ACC112 (cell line): ENCODE results near the gene ITGB7.
"Not testable (repeated sequence)": the region's sequence is repeated elsewhere in the genome, so short reads cannot be mapped to it uniquely, and the experiment has no call there.

Source experiments
- H2AFZ ChIP-seq: fragments of 200-600 bp; sonication (generic); one replicate; pipeline ENCODE4 v1.6.0; 2017; ENCODE audit warnings: antibody characterized with exemption, low read length; ENCODE audit not compliant: unreplicated experiment
- H3K27ac ChIP-seq: fragments of 200-600 bp; sonication (generic); 2 replicates; pipeline ENCODE4 v1.5.1; 2014; ENCODE audit warnings: low read depth, mild to moderate bottlenecking, antibody characterized with exemption, low read length, moderate library complexity
- H3K27me3 ChIP-seq: fragments of 200-600 bp; sonication (generic); 2 replicates; pipeline ENCODE4 v1.6.1; 2014; ENCODE audit warnings: mild to moderate bottlenecking, antibody characterized with exemption, low read length, moderate library complexity, mixed read lengths; ENCODE audit not compliant: insufficient read depth
- H3K36me3 ChIP-seq: fragments of 200-600 bp; sonication (generic); 2 replicates; pipeline ENCODE4 v1.6.1; 2016; ENCODE audit warnings: mild to moderate bottlenecking, antibody characterized with exemption, low read length, moderate library complexity, mixed read lengths; ENCODE audit not compliant: insufficient read depth
- H3K4me1 ChIP-seq: fragments of 200-600 bp; sonication (generic); one replicate; pipeline ENCODE4 v1.6.1; 2016; ENCODE audit warnings: low read length, mixed read lengths; ENCODE audit not compliant: insufficient read depth, unreplicated experiment, control insufficient read depth
- H3K4me3 ChIP-seq: fragments of 200-600 bp; sonication (generic); 2 replicates; pipeline ENCODE4 v1.5.1; 2014; ENCODE audit warnings: mild to moderate bottlenecking, low read depth, low read length
- H3K79me2 ChIP-seq: fragments of 200-600 bp; sonication (generic); one replicate; pipeline ENCODE4 v1.6.0; 2016; ENCODE audit warnings: low read length; ENCODE audit not compliant: control insufficient read depth, unreplicated experiment, insufficient read depth

ITGB7 gene

DNA sequence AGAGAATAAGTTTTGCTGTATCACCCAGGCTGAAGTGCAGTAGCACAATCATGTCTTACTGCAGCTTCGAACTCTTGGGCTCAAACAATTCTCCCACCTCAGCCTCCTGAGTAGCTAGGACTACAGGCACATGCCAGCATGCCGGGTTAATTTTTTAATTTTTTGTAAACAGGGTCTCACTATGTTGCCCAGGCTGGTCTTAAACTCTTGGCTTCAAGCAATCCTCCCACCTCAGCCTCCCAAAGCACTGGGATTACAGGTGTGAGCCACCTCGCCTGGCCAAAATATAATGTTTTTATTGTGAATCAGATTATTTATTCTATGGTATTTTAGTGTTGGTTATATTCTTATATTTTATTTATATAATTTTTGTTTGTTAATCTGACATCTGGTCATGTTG, 30.3 kb downstream of the ITGB7 start:
- H3K36me3 ChIP-seq: peaks cover 2% of the 10 kb centered on the region; the same call in 1 of the 2 replicates
- no peaks in the 10 kb centered on the region for H3K27me3 ChIP-seq
- no peak overlapping the region for H2AFZ ChIP-seq
- H3K4me1 ChIP-seq: peaks cover 34% of the 10 kb centered on the region
- H3K27ac ChIP-seq: no peak overlapping the region
- peaks cover 4% of the 10 kb centered on the region for H3K79me2 ChIP-seq
- no peak overlapping the region for H3K4me3 ChIP-seq

DNA sequence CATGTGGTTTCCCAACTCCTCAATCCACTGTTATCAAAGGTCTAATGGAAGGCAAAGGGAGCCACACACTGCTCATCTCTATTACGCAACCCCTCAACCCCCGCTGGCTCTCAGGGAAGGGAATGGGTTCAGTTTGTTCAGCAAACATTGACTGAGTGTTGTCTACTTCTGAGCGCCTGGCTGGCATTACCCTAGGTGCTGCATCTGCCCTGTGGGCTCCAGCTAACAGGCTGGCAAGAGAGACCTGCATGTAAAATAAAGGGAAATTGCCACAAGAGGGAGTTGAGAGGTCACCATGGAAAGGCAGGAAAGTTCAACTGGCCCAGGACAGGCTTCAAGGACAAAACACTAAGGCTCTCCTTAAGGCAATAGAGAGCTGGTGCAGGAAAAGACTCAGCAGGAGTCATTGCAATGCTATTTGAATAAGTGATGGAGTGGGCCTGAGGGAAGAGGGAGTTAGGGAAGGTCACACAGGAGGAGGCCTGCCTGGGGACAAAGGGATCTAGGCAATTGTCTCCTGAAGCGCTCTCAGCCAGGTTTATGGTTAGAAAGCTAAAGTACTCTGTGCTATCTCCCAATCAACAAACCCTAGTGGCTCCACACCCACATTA, 32.1 kb downstream of the ITGB7 start:
- Histone ChIP-seq H3K27ac (peak overlapping the region; percentile 29), H3K27me3 (no peaks in the 10 kb centered on the region), H3K4me3 (no peak overlapping the region), H3K36me3 (no peaks in the 10 kb centered on the region), H3K4me1 (peaks cover 41% of the 10 kb centered on the region), H2AFZ (peak overlapping the region; percentile 29), H3K79me2 (no peaks in the 10 kb centered on the region)

DNA sequence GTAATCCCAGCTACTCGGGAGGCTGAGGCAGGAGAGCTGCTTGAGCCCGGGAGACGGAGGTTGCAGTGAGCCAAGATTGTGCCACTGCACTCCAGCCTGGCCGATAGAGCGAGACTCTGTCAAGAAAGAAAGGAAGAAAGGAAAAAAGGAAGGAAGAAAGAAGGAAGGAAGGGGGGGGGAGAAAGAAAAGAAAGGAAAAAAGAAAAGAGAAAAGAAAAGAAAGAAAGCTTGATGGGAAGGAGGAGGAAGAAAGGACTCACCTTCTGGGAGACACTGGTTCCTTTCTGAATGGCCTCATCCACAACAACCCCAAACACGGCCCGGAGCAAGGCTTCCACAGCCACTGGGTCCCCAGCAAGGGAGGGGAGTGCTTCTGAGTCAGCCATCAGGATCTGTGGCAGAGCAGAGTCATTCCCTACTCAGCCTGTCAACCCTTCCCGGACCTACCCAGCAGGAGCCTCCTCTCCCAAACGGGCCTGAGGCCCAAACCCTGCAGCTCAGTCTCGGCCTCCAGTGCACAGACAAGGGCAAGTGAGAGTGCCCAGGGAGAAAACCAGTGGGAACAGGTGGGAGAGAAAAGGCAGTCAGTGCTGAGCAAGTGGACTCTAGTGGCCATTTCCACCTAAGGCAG, 33.9 kb downstream of the ITGB7 start:
- H3K27me3 ChIP-seq: no peaks in the 10 kb centered on the region
- no peaks in the 10 kb centered on the region for H3K36me3 ChIP-seq
- H3K27ac ChIP-seq: no peak overlapping the region
- H3K79me2 ChIP-seq: no peaks in the 10 kb centered on the region
- peaks cover 34% of the 10 kb centered on the region for H3K4me1 ChIP-seq
- H2AFZ ChIP-seq: no peak overlapping the region
- no peak overlapping the region for H3K4me3 ChIP-seq

DNA sequence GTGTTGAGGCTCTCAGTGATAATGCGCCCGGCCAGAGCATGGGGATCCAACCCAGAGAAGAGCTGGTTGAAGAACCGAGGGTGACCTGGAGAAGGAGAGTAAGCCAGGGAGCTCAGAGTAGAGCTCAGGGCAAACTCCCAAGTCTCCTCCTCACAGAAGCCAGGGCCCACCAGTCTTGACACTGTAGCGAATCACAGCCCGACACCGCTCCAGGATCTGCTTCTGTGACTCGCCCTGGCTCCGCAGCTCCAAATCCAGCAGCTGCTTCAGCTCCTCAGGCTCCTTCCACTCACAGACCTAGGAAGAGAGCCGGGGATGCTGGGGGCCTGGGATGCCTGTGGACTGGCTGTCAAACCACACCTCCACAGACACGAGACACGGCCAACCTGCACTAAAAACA, 34.7 kb downstream of the ITGB7 start:
- H3K27ac ChIP-seq: no peak overlapping the region
- no peak overlapping the region for H2AFZ ChIP-seq
- no peaks in the 10 kb centered on the region for H3K36me3 ChIP-seq
- no peak overlapping the region for H3K4me3 ChIP-seq
- H3K27me3 ChIP-seq: no peaks in the 10 kb centered on the region
- H3K79me2 ChIP-seq: no peaks in the 10 kb centered on the region
- peaks cover 34% of the 10 kb centered on the region for H3K4me1 ChIP-seq

DNA sequence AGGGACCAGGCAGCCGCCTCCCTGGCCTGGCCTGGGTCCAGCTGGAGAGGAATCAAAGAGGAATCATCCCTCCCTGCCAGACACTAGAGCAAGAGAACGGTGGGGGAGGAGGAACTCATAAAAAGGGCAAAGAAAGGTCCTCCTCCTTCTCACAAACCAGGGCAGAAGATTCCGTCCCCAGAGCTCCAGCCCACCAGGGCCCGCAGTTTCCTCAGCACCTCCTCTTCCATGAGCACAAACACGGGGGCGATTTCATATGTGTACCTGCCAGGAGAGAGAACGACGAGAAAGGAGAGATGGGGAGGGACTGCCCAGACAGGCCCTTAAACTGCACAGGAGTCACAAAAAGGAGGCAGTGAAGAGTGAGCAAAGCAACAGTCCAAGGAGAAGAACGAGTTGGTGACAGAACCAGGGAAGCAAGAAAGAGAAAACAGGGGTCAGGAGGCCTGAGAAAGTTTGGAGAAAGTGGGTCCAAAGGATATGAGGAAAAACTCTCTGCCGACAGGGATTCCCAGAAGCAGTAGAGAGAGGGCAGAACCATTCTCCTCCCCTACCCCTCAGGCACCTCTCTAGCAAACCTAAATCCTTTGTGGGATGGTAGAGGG, 35.2 kb downstream of the ITGB7 start:
- H3K4me3 ChIP-seq: no peak overlapping the region

DNA sequence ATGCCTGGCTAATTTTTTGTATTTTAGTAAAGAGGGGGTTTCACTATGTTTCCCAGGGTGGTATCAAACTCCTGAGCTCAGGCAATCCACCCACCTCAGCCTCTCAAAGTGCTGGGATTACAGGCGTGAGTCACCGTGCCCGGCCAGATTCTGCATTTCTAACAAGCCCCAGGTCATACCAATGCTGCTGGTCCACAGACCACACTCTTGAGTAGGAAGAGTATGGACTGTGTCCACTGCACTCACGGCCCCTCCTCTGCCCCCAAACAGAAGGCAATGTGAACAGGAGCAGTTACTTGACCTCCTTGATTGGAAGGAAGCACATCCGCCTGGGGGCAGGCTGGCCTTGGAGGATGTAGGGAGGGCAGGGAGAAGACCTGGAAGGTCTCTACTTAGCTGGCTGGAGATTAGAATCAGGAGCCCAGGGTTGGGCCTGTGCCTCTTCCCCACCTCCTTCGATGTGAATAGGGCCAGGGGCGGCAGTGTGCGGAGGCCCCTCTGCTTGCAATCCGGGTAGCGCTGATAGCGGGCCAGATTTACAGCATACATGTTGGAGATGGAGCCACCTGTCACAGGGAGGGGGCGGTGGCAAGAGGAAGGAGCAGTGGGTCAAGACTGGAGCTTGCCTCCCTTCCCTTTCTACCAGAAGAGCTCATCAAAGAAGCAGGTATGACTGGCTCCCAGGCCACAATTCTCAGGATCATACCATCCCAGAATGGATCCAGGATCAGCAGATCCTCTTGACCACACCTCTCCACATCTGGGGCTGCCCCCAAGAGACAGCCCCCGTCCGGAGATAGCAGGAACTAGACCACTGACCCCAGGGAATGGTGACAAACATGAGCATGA, 36.0 kb downstream of the ITGB7 start:
- Histone ChIP-seq H3K27me3 (no peaks in the 10 kb centered on the region), H2AFZ (no peak overlapping the region), H3K4me1 (peaks cover 34% of the 10 kb centered on the region), H3K79me2 (no peaks in the 10 kb centered on the region), H3K4me3 (no peak overlapping the region), H3K27ac (no peak overlapping the region), H3K36me3 (no peaks in the 10 kb centered on the region)

More for the DNA sequence above, 35.2 kb downstream of the ITGB7 start:
- no peaks in the 10 kb centered on the region for H3K79me2 ChIP-seq
- no peaks in the 10 kb centered on the region for H3K36me3 ChIP-seq
- no peaks in the 10 kb centered on the region for H3K27me3 ChIP-seq
- H2AFZ ChIP-seq: no peak overlapping the region
- H3K27ac ChIP-seq: no peak overlapping the region
- peaks cover 34% of the 10 kb centered on the region for H3K4me1 ChIP-seq

DNA sequence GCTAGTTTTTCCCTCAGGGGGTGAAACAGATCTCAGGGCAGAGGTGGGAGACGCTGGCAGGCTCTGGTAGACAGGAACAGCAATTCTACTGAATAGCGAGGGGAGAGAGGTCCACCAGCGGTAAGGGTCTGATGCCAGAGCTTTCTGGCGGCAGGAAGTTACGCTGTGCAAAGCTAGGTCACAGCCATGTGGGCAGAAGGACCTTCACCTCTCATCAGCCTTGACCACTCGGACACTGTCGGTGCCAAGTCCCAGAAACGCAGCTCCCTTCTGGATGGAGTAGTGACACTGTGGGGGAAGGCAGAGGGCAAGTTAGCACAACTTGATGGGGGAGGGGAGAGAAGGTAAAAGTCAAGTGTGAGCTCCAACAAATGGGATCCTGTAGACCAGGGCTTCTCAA, 36.8 kb downstream of the ITGB7 start:
- no peak overlapping the region for H2AFZ ChIP-seq
- H3K27ac ChIP-seq: no peak overlapping the region
- H3K27me3 ChIP-seq: no peaks in the 10 kb centered on the region
- H3K36me3 ChIP-seq: no peaks in the 10 kb centered on the region
- H3K4me1 ChIP-seq: peaks cover 29% of the 10 kb centered on the region
- H3K79me2 ChIP-seq: no peaks in the 10 kb centered on the region
- H3K4me3 ChIP-seq: no peak overlapping the region

DNA sequence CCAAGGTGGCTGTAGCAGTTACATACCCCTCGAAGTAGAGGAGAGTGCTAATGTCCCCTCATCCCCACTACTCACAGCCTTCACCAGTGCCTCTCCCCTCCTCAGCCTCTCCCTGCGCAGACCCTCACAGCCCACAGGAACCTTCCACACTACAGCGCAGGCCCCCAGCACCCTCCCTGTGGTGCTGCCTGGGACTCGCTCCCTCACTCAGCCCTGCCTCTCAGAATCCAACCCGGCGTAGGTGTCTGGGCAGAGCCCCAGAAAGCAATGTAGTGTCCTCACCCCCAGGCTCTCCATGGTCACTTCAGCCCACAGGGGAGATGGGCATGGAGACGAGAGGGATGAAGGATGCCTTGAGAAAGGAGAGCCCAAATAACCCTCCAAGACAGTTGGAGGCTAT, 37.4 kb downstream of the ITGB7 start:
- no peaks in the 10 kb centered on the region for H3K27me3 ChIP-seq
- H3K27ac ChIP-seq: no peak overlapping the region
- H3K36me3 ChIP-seq: no peaks in the 10 kb centered on the region

DNA sequence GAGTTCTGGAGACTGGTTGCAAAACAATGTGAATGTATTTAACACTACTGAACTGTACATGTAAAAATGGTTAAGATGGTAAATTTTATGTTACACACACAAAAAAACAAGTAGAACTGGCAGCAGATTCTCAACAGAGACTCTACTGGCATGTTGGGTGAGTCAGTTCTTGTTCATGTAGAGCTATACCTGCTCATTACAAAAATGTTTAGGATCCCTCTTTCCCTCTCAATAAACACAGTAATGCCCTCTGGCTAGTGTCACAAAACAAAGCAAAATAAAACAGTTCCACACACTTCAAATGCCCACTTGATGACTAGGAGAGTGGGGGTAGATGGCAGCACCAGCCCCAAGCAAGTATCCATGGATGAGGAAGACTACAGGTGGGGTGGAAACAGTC, 40.2 kb downstream of the ITGB7 start:
- Histone ChIP-seq H3K36me3 (no peaks in the 10 kb centered on the region), H2AFZ (no peak overlapping the region), H3K79me2 (no peaks in the 10 kb centered on the region), H3K4me1 (peaks cover 10% of the 10 kb centered on the region), H3K27ac (no peak overlapping the region), H3K27me3 (no peaks in the 10 kb centered on the region), H3K4me3 (no peak overlapping the region)

More for the DNA sequence above, 37.4 kb downstream of the ITGB7 start:
- Histone ChIP-seq H2AFZ (no peak overlapping the region), H3K4me1 (peaks cover 23% of the 10 kb centered on the region), H3K4me3 (no peak overlapping the region), H3K79me2 (no peaks in the 10 kb centered on the region)

DNA sequence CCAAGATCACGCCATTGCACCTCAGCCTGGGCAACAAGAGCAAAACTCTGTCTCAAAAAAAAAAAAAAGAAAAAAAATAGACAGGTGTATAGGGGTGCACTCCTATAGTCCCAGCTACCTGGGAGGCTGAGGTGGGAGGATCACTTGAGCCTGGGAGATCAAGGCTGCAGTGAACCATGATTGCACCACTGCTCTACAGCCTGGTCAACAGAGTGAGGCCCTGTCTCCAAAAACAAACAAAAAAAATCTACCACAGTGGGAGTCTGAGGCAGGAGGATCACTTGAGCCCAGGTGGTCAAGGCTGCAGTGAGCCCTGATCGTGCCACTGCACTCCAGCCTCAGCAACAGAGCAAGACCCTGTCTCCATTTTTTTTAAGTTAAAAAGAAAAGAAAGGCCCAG, 44.0 kb downstream of the ITGB7 start:
- H3K27me3 ChIP-seq, H3K27ac ChIP-seq, H3K36me3 ChIP-seq, H3K4me1 ChIP-seq, H3K4me3 ChIP-seq, H2AFZ ChIP-seq, H3K79me2 ChIP-seq: not testable (repeated sequence)
